T-cell (primary cell): ENCODE results near the gene PTPRD. TPM values are rescaled to one million over a fixed set of nuclear protein-coding genes. Genes with fewer than 3 reads are reported as not detected.

Experiments used
- ATAC-seq, 4 experiments: fragments of 200-7000 bp in 3 of 4; fragments of 150-1000 bp in 1 of 4; cut with Tn5 transposase; replicated peaks in 1 of 4; 1 replicate in 3 of 4; 2 replicates in 1 of 4; pipeline ENCODE4 v1.10.0; 2021; ENCODE audit warnings: moderate library complexity in 3 of 4, mild to moderate bottlenecking in 2 of 4, moderate number of reproducible peaks in 1 of 4
- CTCF ChIA-PET, 2 donors: fragments of 300-600 bp; sonication (Branson Sonifier 250); formaldehyde crosslinking; loops; one replicate each; lab custom pipeline; 2022; ENCODE audit warnings: antibody characterized with exemption in 2 of 2; lab: Charles Lee
- POLR2A ChIA-PET, 2 donors: fragments of 300-600 bp; sonication (Branson Sonifier 250); formaldehyde crosslinking; loops; one replicate each; lab custom pipeline; 2022; ENCODE audit warnings: antibody characterized with exemption in 2 of 2; lab: Charles Lee
- DNase-seq, 35 experiments: peaks; one replicate each; pipeline versions ENCODE4 v3.0.0 to v3.0.0-alpha.2; 2013 to 2023
- H3K27ac ChIP-seq: one replicate; pipeline ENCODE4 v1.5.1; 2013; ENCODE audit warnings: low read length
- H3K27me3 ChIP-seq, 2 experiments: replicated peaks in 1 of 2; 1 replicate in 1 of 2; 2 replicates in 1 of 2; pipeline versions ENCODE4 v1.6.1 to v1.7.0; 2013; ENCODE audit warnings: low read length in 1 of 2, mixed read lengths in 1 of 2; ENCODE audit not compliant: control insufficient read depth in 2 of 2, insufficient read depth in 2 of 2; ENCODE audit errors: extremely low read depth in 1 of 2
- H3K36me3 ChIP-seq, 2 donors: 1 replicate in 1 of 2; 2 replicates in 1 of 2; pipeline versions ENCODE4 v1.6.1 to v1.7.0; 2013; ENCODE audit warnings: low read length in 1 of 2; ENCODE audit not compliant: control insufficient read depth in 2 of 2, insufficient read depth in 1 of 2; ENCODE audit errors: extremely low read depth in 1 of 2
- H3K4me1 ChIP-seq, 2 experiments: 1 replicate in 1 of 2; 2 replicates in 1 of 2; pipeline versions ENCODE4 v1.6.1 to v1.7.0; 2013; ENCODE audit warnings: low read length in 2 of 2, mixed read lengths in 1 of 2; ENCODE audit not compliant: insufficient read depth in 2 of 2, control insufficient read depth in 1 of 2; ENCODE audit errors: extremely low read depth in 1 of 2
- H3K4me3 ChIP-seq, 2 donors: 1 replicate in 1 of 2; 2 replicates in 1 of 2; pipeline versions ENCODE4 v1.5.1 to v1.7.0; 2013; ENCODE audit warnings: mild to moderate bottlenecking in 2 of 2, low read length in 1 of 2, moderate library complexity in 1 of 2; ENCODE audit not compliant: control insufficient read depth in 1 of 2; ENCODE audit errors: extremely low read depth in 1 of 2
- H3K9me3 ChIP-seq: 2 replicates; pipeline ENCODE4 v1.7.0; 2013
- H3K27ac Mint-ChIP-seq, 2 donors: one replicate each; pipeline ENCODE4 v1.8.0; 2020 to 2021; ENCODE audit warnings: mild to moderate bottlenecking in 2 of 2, mixed read lengths in 2 of 2
- H3K27me3 Mint-ChIP-seq, 2 donors: one replicate each; pipeline ENCODE4 v1.8.0; 2021 to 2022; ENCODE audit warnings: mixed read lengths in 2 of 2
- H3K36me3 Mint-ChIP-seq: one replicate; pipeline ENCODE4 v1.8.0; 2021; ENCODE audit warnings: mixed read lengths
- H3K4me1 Mint-ChIP-seq, 3 donors: one replicate each; pipeline ENCODE4 v1.8.0; 2020 to 2022; ENCODE audit warnings: mixed read lengths in 3 of 3, mild to moderate bottlenecking in 1 of 3
- H3K4me3 Mint-ChIP-seq, 3 donors: one replicate each; pipeline ENCODE4 v1.8.0; 2020 to 2022; ENCODE audit warnings: mild to moderate bottlenecking in 3 of 3, mixed read lengths in 3 of 3, moderate library complexity in 3 of 3
- H3K9me3 Mint-ChIP-seq, 3 donors: one replicate each; pipeline ENCODE4 v1.8.0; 2020 to 2022; ENCODE audit warnings: mixed read lengths in 3 of 3
- WGBS: methylation state at CpG from one replicate; pipeline ENCODE4 v1.1.5; 2013; ENCODE audit warnings: missing lambda C conversion rate; ENCODE audit not compliant: insufficient coverage; 5-methylcytosine and 5-hydroxymethylcytosine counted together
- total RNA-seq, 35 experiments: library from RNA in 6 of 35; stranded (reverse) in 6 of 35; fragments of 120-200 nt in 1 of 35; gene quantifications; one replicate each; pipeline versions ENCODE4 v1.2.1 to v1.2.4 and lab custom pipeline; 2013 to 2026

PTPRD gene
- total RNA-seq, 5 donors from 2014 or later (not counting 1 experiment from before 2014, with no cell fraction given): 0.13 to 0.61 (median 0.38) TPM; not detected in 2

- no peak overlapping the region for H3K27ac ChIP-seq
- H3K36me3 ChIP-seq: no peaks in the 10 kb centered on the region
- ChIA-PET POLR2A (no interaction called here), CTCF (no interaction called here)
- no CpG with 5 or more reads among the region's 1 CpG for WGBS
- H3K4me3 ChIP-seq: no peak overlapping the region
- no peaks in the 10 kb centered on the region for H3K9me3 ChIP-seq
- no peak for ATAC-seq
- Mint-ChIP-seq H3K4me1 (no peaks in the 10 kb centered on the region), H3K27ac (no peak overlapping the region), H3K36me3 (no peaks in the 10 kb centered on the region), H3K27me3 (peaks cover 0 to 2% of the 10 kb centered on the region in 2 donors), H3K9me3 (no peaks in the 10 kb centered on the region), H3K4me3 (no peak overlapping the region)
- H3K27me3 ChIP-seq: no peaks in the 10 kb centered on the region
- no peaks in the 10 kb centered on the region for H3K4me1 ChIP-seq
- no peak for DNase-seq
Measured at GRCh38 chr9:8751406-8751930, 1861.3 kb downstream of the PTPRD start.

DNA sequence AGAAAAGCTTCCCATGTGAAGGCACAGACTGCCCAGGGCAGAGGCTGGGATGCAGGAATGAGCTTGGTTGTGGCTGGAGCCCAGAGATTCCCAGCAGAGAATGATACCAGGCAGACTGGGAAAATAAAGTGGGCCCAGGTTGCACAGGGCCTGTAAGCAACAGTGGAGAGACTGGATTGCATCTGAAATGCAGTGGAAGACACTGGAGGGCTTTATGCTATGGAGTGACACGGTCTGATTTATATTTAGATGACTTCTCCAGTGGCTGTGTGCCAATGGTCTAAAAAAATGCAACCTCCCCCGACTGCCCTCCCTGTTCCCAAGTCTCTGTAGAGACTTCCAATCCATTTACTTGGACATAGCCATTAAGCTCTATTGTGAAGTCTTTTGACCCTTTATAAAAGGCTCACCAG, 1862.2 kb downstream of the PTPRD start:
- ChIA-PET POLR2A (no interaction called here), CTCF (interaction anchor here in 1 of 2 donors (0.6 kb wide), 1 partner anchor 601 kb away, joined by 4 read pairs; no protein-coding TSS in a partner anchor)
- Mint-ChIP-seq H3K36me3 (no peaks in the 10 kb centered on the region), H3K27ac (no peak overlapping the region), H3K4me1 (no peaks in the 10 kb centered on the region), H3K27me3 (peaks cover 0 to 2% of the 10 kb centered on the region in 2 donors), H3K4me3 (no peak overlapping the region), H3K9me3 (no peaks in the 10 kb centered on the region)
- no peak for ATAC-seq
- H3K4me1 ChIP-seq: no peaks in the 10 kb centered on the region
- no peak for DNase-seq
- no peak overlapping the region for H3K27ac ChIP-seq
- no peaks in the 10 kb centered on the region for H3K9me3 ChIP-seq
- H3K4me3 ChIP-seq: no peak overlapping the region
- WGBS: no CpG with 5 or more reads among the region's 2 CpGs
- H3K36me3 ChIP-seq: no peaks in the 10 kb centered on the region
- no peaks in the 10 kb centered on the region for H3K27me3 ChIP-seq

- DNase-seq: no peak
- Histone ChIP-seq H3K36me3 (no peaks in the 10 kb centered on the region), H3K27me3 (no peaks in the 10 kb centered on the region), H3K9me3 (no peaks in the 10 kb centered on the region), H3K4me3 (no peak overlapping the region), H3K27ac (no peak overlapping the region), H3K4me1 (no peaks in the 10 kb centered on the region)
- no peaks in the 10 kb centered on the region for H3K36me3 Mint-ChIP-seq
- ATAC-seq: no peak
- H3K4me3 Mint-ChIP-seq: no peak overlapping the region
- no CpG with 5 or more reads among the region's 5 CpGs for WGBS
- ChIA-PET POLR2A (interaction anchor here in 1 of 2 donors (0.6 kb wide), 1 partner anchor 1920 kb away, joined by 3 read pairs; no protein-coding TSS in a partner anchor), CTCF (no interaction called here)
- H3K4me1 Mint-ChIP-seq: no peaks in the 10 kb centered on the region
- no peaks in the 10 kb centered on the region for H3K9me3 Mint-ChIP-seq
- no peaks in the 10 kb centered on the region for H3K27me3 Mint-ChIP-seq
- H3K27ac Mint-ChIP-seq: no peak overlapping the region
Measured at GRCh38 chr9:8745347-8745746, 1867.5 kb downstream of the PTPRD start.

- Mint-ChIP-seq H3K4me1 (no peaks in the 10 kb centered on the region), H3K36me3 (no peaks in the 10 kb centered on the region), H3K9me3 (no peaks in the 10 kb centered on the region), H3K27me3 (no peaks in the 10 kb centered on the region), H3K27ac (no peak overlapping the region), H3K4me3 (no peak overlapping the region)
- WGBS: 83% methylated on average over 1 of the region's 2 CpGs
- Histone ChIP-seq H3K27me3 (peaks cover 0 to 3% of the 10 kb centered on the region in 2 experiments), H3K4me1 (no peaks in the 10 kb centered on the region), H3K36me3 (no peaks in the 10 kb centered on the region), H3K4me3 (no peak overlapping the region), H3K9me3 (no peaks in the 10 kb centered on the region), H3K27ac (no peak overlapping the region)
- CTCF ChIA-PET: no interaction called here
- POLR2A ChIA-PET: no interaction called here
- no peak for DNase-seq
- ATAC-seq: no peak
Measured at GRCh38 chr9:8738945-8739344, 1873.9 kb downstream of the PTPRD start.

GRCh38 chr9:8736805-8737204, 1876.0 kb downstream of the PTPRD start:
- Histone ChIP-seq H3K27ac (no peak overlapping the region), H3K4me3 (no peak overlapping the region), H3K9me3 (no peaks in the 10 kb centered on the region), H3K36me3 (no peaks in the 10 kb centered on the region), H3K4me1 (no peaks in the 10 kb centered on the region), H3K27me3 (peaks cover 0 to 6% of the 10 kb centered on the region in 2 experiments)
- Mint-ChIP-seq H3K27ac (no peak overlapping the region), H3K4me3 (no peak overlapping the region), H3K4me1 (no peaks in the 10 kb centered on the region), H3K36me3 (no peaks in the 10 kb centered on the region), H3K9me3 (no peaks in the 10 kb centered on the region), H3K27me3 (peaks cover 0 to 4% of the 10 kb centered on the region in 2 donors)
- ChIA-PET CTCF (no interaction called here), POLR2A (no interaction called here)
- DNase-seq (no peak), ATAC-seq (no peak)
- 71% methylated on average over 4 of the region's 5 CpGs for WGBS

- ChIA-PET POLR2A (no interaction called here), CTCF (no interaction called here)
- whole genome bisulfite sequencing: 81% methylated on average over 2 of the region's 5 CpGs
- Mint-ChIP-seq H3K9me3 (no peaks in the 10 kb centered on the region), H3K27ac (no peak overlapping the region), H3K27me3 (peaks cover 0 to 4% of the 10 kb centered on the region in 2 donors), H3K4me1 (no peaks in the 10 kb centered on the region), H3K36me3 (no peaks in the 10 kb centered on the region), H3K4me3 (no peak overlapping the region)
- Histone ChIP-seq H3K9me3 (no peaks in the 10 kb centered on the region), H3K4me1 (no peaks in the 10 kb centered on the region), H3K27me3 (peaks cover 0 to 6% of the 10 kb centered on the region in 2 experiments), H3K4me3 (no peak overlapping the region), H3K36me3 (no peaks in the 10 kb centered on the region), H3K27ac (no peak overlapping the region)
- no peak for ATAC-seq
- DNase-seq: no peak
Measured at GRCh38 chr9:8734760-8735159, 1878.0 kb downstream of the PTPRD start.
